GM19043 (cell line): ENCODE measurements around the gene DYNLT1.
"Not testable (repeated sequence)": the region's sequence is repeated elsewhere in the genome, so short reads cannot be mapped to it uniquely, and the experiment has no call there.

Experiments
- ATAC-seq: cut with Tn5 transposase; IDR thresholded peaks from one replicate; pipeline ENCODE4 v1.9.1; 2021; ENCODE audit warnings: low read depth; ENCODE audit not compliant: unreplicated experiment

DYNLT1 gene

DNA sequence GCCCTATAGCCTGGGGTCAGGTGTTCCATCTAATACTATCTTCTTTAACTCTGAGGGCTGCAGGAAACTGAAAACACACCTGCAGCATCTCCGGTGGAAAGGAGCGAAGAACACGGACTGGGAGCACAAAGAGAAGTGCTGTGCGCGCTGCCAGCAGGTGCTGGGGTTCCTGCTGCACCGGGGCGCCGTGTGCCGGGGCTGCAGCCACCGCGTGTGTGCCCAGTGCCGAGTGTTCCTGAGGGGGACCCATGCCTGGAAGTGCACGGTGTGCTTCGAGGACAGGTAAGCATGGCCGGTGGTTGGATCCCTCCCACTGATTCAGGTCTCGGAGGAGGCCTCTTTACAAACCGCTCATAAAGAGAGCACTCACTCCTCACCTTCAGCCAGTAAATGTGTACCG is 20.8 kb upstream of the DYNLT1 start:
- no peak for ATAC-seq

DNA sequence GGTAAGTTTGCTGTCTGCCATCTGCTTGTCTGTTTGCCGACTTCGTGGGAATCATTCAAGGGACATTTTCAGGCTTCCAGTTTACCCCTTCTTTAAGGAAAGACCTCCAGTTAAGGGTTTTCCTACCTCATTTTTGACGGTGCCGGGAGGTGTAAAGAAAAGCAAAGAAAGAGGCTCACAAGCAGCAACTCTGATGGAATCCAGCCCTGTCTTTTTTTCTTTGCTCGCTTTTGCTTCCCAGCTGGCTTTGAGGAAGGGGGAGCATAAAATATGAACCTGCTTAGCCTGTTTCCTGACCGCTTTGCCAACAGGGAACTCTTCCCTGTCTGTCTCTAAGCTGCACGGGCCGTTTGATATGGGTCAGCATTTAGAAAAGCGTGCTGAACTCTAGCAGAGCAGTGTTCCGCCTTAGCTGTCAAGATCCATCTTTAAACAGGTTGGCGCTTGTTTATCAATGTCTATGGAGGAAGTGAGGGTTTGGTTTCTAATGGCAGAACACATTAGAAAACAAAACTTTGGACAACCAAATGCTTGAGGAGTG is 19.2 kb upstream of the DYNLT1 start:
- no peak for ATAC-seq

DNA sequence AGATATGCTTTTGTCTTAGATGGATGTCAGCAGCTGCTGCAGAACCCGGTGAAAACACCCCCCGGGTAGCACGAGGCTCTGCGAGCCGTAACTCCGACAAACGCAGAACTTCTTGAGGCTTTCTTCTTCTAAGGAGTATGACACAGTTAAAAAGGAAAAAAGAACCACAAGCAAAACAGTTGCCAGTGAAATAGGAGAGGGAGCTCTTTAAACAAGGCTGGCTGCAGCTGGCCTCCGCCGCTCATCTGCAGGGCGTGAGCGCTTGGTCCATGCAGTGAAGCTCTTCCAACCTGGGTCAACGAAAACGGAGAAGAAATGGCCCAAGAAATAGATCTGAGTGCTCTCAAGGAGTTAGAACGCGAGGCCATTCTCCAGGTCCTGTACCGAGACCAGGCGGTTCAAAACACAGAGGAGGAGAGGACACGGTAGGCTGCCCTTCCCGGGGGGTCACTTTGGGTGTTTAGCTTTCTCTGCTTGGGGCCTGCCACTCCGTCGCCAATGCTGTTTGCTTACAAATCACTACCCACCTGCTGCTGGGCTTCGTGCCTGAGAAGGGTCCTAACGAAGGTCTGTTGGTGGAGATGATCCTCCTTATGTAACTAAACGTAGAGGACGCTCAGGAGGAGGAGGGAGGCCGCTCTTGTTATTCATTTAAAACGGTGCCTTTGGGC is 18.5 kb upstream of the DYNLT1 start:
- ATAC-seq = no peak

DNA sequence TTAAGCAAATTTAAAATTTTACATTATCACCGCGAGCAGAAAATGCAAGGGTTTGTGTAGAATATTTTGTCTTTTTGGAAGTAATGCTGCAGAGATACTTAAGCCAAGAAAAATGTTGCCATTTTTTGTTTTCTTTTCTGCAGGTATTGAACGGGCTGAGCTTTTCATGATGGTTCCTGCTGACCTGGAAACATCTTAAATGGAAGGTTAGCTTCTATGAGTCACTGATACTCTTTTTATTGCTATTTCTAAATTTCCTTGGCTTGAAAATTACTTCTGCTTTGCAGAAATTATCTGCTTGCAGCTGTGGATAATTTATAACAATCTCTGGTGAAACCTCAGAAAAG is 18.0 kb upstream of the DYNLT1 start:
- no peak for ATAC-seq

DNA sequence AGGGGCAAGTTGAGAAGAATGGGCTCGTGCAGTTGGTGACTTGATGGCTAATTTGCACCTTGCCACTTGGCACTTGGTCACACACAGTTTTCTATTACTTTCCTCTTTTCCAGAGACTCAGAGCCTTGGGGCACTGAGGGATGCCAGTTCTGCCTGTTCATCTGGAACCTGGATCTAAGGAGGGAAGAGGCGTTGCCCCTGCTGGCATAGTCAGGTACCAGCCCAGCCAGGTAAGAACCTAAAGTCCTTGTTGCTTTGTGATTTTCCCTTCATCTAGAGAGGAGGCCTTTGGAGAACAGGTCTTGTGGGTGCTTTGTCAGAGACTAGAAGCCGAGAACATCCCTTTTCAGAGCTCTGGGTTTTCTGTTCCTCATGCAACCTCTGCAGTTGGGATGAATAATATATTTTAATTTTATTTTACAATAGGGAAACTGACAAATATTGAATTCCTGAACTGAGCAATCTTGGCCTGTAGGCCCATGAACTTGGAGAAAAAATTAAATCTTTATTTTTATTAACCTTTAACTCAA is 16.7 kb upstream of the DYNLT1 start:
- no peak for ATAC-seq

DNA sequence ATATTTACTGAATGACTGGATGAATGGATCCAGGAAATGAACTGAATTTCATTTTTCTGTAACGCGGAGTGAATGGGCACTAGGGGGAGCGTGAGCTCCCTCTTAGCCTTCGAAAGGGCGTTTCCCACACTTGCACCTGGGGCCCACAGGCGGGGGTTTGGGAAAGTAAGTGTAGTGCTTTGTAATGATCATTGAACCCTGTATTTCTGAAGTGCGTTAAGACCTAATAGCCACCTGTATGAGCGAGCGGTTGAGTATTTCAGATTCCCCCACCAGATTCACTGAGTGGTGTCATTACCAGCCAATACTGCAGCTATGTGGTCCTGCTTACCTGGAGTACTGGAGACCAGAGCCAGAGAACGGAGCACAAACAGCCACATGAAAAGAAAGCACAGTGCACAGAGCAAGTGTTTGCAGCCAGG is 15.8 kb upstream of the DYNLT1 start:
- no peak for ATAC-seq

DNA sequence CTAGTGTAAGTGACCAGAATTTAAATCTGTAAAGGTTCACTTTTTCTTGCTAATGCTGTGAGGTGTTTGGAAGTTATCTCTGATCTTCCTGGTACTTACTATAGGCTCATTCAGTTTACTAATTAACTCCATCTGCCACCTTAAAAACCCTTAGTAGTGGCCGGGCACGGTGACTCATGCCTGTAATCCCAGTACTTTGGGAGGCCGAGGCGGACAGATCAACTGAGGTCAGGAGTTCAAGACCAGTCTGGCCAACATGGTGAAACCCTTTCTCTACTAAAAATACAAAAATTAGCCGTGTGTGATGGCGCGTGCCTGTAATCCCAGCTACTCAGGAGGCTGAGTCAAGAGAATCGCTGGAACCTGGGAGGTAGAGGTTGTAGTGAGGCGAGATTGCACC is 12.4 kb upstream of the DYNLT1 start:
- ATAC-seq = not testable (repeated sequence)

DNA sequence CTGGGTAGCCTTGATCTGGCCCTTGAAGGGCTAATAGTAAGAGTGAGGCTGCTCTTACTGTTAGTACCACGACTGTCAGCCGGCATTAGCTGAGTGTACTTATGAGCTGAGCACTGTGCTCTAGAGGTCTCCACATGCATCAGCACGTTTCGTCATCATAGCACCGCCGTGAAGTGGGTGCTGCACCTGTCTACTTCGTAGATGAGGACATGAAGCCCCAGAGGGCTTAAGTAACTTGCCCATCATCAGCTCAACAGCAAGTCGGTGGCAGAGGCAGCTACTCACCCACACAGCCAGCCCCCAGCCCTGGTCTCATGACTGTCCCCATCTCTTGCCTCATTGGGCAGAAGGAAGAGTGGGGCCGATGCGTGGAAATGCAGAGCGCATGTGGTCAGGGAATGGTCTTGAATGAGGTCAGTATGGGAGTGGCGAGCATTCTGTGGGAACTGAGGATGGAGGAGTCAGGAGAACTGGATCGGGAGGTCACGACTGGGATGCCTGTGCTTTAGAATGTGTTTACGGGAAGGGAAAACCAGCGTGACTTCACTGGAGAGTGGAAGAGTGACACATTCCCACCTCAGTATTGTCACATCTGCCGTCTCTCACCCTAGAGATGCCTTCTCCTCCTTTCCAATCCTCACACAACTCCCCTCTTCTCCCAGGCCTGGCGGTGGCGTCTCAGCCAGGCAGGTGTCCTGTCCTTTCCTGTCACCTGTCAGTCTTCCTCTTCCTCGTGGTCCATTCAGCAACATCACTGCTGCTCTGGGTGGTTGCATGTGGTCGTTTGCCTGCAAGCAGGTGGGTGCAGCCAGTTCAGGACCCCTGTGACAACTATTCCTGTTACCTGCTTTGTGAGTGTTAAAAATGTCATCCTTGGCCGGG is 11.3 kb upstream of the DYNLT1 start:
- no peak for ATAC-seq

DNA sequence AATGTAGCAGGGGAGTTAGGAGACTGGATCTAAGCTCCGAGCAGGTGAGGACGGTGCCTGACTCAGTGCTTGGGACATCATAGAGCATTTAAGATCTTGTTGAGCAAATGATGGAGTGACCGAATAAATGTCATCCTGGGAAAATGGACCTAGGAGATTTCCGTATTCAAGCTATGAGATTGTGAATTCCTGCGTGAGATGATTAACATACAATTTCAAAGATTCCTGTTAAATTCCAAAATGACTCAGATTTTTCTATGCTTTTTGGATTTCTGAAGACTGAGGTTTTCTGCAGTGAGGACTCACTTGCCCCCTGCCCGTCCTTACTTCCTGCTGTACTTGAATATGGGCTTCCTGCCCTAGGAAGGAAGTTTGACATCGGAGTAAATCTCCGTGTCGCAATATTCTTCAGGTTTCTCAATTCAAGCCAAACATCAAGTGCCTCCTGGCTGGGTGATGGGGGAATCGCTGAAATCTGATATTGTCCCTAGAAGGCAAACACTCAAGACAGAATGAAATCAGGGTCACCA is 10.5 kb upstream of the DYNLT1 start:
- no peak for ATAC-seq

DNA sequence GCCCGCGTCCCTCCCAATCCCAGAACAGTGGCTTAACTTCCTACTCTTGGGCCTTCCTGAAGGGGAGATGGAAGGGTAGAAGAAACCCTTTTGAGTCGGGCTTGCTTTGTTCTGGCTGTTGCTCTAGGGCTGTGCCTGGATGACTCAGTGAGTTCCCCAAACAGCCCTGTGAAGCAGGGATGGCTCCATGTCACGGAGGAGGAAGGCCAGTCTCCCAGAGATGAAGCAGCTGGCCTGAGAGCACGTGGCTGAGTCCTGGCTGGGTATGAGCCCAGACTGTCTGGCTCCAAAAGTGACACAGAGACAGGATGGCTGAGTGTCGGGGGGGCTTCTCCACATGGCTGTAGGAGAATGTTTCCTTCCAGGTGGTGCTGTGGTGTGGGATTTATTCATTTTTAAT is 10.0 kb upstream of the DYNLT1 start:
- no peak for ATAC-seq

DNA sequence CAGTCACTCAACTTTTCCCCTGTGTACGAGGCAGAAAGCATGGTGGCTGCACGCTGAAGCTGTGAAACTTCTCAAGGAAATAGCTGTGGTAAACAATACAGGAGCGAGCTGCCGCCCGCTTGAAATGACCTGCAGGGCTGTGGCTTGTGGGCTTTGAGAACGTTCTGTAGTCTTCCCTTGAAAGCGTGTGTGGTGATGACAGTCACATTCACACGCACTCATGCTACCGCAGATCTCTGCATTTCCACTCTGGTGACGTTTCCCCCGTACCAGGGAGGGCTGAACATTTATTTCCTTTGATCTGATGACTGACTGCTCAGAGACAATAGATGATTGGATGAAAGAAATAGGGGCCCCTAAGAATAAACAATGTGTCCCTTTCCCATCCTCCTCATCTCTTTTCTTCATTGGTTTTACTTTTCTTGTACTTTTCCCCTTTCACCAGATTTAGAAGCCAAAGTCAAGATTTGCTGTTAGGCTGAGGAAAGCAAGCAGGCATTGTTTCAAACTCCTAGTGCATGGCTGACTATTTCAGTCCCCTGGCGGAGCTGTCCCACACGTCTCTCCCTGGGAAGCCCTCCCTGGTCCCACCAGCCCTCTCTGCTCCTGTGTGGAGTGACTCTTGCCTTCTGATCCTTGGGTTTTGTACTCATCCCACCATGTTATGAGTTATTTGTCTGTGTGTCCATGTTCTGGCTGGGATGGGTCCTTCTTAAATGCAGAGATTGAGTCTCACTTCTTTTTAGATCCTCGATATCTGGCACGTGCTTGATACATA is 9.2 kb upstream of the DYNLT1 start:
- peak; percentile 48 for ATAC-seq

DNA sequence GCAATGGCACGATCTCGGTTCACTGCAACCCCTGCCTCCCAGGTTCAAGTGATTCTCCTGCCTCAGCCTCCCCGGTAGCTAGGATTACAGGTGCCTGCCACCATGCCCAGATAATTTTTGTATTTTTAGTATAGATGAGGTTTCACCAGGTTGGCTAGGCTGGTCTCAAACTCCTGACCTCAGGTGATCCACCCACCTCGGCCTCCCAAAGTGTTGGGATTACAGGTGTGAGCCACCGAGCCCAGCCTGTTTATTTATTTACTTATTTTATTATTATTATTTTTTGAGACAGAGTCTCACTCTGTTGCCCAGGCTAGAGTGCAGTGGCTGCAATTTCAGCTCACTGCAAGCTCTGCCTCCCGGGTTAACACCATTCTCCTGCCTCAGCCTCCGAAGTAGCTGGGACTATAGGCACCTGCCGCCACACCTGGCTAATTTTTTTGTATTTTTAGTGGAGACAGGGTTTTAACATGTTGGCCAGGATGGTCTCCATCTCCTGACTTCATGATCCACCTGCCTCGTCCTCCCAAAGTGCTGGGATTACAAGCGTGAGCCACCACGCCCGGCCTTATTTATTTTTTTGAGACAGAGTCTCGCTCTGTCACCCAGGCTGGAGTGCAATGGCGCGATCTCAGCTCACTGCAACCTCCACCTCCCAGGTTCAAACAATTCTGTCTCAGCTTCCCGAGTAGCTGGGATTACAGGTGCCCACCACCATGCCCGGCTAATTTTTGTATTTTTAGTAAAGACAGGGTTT is 7.6 kb upstream of the DYNLT1 start:
- not testable (repeated sequence) for ATAC-seq

DNA sequence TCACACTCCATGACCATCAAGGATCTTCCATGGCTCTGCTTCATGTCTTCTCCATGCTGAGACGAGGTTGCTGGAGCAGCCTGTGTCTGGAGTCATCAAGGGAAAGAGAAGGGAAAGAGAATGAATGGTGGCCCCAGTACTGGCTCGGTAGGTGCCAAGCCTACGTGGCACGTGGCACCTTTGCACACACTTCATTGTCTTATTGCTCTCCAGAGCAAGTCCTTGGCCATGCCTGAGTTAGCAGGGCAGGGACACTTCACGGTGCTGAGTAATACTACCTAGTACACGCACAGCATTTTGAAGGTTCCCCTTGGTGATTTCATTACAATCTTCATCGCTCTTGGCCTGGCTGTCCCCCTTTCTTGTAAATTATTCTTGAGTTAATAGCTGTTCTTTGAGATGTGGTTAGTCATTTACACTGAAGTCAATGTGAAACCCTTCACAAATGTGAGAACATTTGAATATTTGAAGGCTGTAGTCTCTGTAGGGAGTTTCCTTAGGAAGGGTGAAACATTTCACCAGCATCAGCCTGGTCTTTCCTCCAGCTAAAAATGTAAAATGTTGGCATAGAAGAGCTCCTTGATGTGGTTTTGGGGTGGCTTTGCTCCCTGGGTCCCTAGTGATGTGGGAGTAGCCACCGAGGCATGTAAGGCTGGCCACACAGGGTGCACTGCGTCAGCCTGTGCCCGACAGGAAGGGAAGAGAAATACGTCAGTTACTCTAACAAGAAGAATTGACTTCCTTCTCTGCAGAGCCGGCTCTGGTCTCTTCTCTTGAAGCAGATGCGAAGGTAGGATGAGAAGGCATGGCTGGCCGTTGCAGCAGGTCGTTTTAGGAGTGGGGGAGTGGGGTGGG is 5.0 kb upstream of the DYNLT1 start, which contains the start of gene SYTL3:
Gene SYTL3 (plus strand): TSS at position 766 of the 855 bp plus-strand sequence. CDS start 13,215 bp downstream, outside the sequence.
- ATAC-seq = peak; percentile 46

DNA sequence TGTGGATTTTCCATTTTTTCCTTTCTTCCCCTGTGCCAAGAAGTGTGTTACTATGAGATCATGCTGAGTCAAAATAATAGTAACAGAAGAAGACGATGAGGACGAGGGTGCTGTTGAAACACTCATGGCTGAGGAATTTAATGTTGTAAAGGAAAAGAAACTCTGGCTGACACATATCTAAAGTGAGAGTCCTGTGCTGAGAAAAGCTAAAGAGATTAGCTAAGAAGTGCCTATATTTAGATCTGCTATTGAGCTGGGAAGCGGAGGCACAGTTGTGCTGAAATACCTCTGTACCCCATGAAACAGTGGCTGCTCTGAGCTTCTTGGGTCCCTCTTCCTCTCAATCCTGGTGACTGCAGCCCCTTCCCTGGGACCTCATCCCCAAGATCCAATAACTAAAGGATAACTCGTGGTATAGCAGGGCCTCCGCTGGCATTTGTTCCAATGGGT is 4.2 kb upstream of the DYNLT1 start:
- ATAC-seq = peak; percentile 33

DNA sequence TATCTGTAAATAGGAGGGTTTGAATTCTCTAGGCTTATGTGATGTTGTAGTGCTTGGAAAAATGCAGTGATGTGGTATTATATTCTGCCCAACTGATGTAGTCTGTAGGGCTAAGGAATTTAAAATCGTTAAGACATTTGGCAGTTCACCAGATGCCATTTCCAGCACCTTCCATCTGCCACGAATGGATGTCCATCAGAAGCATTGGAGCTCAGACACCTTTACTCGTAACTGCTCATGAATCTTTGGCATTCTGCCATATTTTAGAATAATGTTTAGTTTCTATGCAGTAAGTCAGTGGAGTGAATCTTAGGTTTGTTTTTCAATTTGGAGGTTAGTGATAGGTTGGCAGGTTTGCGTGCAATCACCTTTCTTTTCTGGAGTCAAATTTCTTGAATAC is 3.0 kb upstream of the DYNLT1 start:
- ATAC-seq = no peak

DNA sequence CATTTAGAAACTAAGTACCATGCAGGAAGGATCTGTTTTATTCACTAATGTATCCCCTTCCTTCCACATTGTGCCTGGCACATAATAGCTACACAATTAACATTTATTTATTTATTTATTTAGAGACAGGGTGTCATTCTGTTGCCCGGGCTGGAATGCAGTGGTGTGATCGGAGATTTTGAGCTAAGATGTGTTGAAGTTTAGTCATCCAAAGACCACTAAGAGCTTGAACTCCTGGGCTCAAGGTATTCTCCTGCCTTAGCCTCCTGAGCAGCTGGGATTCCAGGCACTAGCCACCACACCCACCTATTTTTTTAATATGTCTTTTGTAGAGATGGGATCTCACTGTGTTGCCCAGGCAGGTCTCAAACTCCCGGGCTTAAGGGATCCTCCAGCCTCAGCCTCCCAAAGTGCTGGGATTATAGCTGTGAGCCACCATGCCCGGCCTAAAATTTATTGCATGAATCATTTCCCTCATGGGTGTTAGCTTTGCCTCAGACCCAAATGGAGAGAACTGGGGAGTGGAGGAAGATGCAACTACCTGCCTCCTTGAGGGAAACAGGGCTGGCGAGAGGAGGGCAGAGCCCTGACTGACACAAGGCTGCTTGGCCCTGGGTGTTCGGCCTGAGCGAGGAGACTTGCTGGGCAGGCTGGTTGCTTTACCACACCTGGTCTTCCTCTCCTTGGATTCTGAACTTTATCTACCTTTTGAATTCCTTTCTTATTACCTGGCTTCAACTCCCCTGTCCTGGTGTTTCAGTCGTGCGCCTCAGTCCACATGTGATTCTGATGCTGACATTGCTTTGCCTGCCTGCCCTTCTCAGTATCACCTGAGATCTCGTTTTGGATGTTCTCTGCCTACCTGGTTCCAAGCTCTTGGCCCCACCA is 1.7 kb upstream of the DYNLT1 start:
- ATAC-seq = no peak

DNA sequence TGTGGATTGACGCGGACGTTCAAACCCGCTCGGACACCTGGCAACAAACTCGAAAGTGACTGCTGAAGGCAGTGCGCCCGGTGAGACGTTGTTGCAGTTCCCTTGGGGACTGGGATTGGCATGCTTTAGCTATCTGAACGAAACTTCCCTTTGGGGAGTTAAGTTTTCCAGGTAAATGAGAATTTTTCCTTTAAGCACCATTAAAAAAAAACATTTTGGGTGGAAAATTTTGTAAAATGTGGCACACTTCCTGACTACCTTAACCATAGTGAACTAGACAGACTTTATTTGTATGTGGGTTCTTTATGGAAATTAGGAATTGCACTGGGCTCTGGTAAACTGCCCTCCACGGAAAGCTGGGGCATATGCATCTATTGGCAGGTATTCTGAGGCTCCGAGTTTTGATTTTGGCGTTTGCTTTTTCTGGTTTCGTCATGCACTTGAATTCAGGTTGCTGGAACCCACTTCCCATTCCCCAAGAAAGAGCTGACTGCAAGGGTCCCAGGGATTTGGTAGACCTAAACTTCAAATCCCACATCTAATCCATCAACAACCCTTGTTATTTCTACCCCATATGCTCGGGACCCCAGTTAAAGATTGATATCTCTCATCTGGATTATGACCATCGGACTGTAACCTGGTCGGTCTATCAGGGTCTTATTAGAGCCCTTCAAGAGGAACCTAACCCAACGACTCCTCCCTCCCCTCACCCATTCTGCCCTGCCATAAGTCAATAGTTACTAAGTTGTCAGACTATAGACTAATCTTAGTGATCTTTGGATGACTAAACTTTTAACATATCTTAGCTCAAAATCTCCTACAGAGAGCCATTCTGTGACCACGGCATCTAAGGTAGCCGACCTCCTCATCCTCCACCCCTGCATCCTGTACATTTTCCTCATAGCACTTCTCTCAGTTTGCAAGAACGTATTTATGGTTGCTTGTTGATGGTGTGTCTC is 800 bp upstream of the DYNLT1 start:
- ATAC-seq = no peak
